ENCODE results near the gene LPGAT1.

The LPGAT1 gene

GRCh38 chr1:211865180-211865579 is 34.6 kb upstream of the LPGAT1 start:
- TF ChIP-seq CTCF (IDR thresholded peaks at IDR 0.05; ENCODE audit: low read depth, low read length), result no peak

GRCh38 chr1:211859405-211859804 is 28.8 kb upstream of the LPGAT1 start:
- TF ChIP-seq CTCF (IDR thresholded peaks at IDR 0.05; ENCODE audit: low read depth, low read length), result no peak
- DNase-seq (ENCODE audit: extremely low read depth, low read depth), result no peak

More at GRCh38 chr1:211865180-211865579, 34.6 kb upstream of the LPGAT1 start:
- DNase-seq (ENCODE audit: extremely low read depth, low read depth), result no peak

GRCh38 chr1:211851174-211851573 is 20.6 kb upstream of the LPGAT1 start:
- TF ChIP-seq CTCF (IDR thresholded peaks at IDR 0.05; ENCODE audit: low read depth, low read length), result no peak
- no peak for DNase-seq (ENCODE audit: extremely low read depth, low read depth)

GRCh38 chr1:211843507-211844298 is 13.1 kb upstream of the LPGAT1 start:
- no peak for DNase-seq (ENCODE audit: extremely low read depth, low read depth)
- TF ChIP-seq CTCF (IDR thresholded peaks at IDR 0.05; ENCODE audit: low read depth, low read length), result no peak

- TF ChIP-seq CTCF (IDR thresholded peaks at IDR 0.05; ENCODE audit: low read depth, low read length), result no peak
- no peak for DNase-seq (ENCODE audit: extremely low read depth, low read depth)
Observed at GRCh38 chr1:211843018-211843417, 12.5 kb upstream of the LPGAT1 start.

GRCh38 chr1:211842518-211842917 is 12.0 kb upstream of the LPGAT1 start:
- no peak for TF ChIP-seq CTCF (IDR thresholded peaks at IDR 0.05; ENCODE audit: low read depth, low read length)
- DNase-seq (ENCODE audit: extremely low read depth, low read depth), result no peak

GRCh38 chr1:211839106-211839505 is 8.5 kb upstream of the LPGAT1 start:
- no peak for TF ChIP-seq CTCF (IDR thresholded peaks at IDR 0.05; ENCODE audit: low read depth, low read length)
- no peak for DNase-seq (ENCODE audit: extremely low read depth, low read depth)

Data from AG09319 (cell line).